Activated naive CD8-positive, alpha-beta T cell (primary cell): Measurements from ENCODE around the gene CDH23.

ENCODE experiments used
- H3K27ac Mint-ChIP-seq: one replicate; pipeline ENCODE4 v1.8.0; 2021; ENCODE audit warnings: mixed read lengths
- H3K27me3 Mint-ChIP-seq: one replicate; pipeline ENCODE4 v1.8.0; 2021; ENCODE audit warnings: mixed read lengths
- H3K36me3 Mint-ChIP-seq: one replicate; pipeline ENCODE4 v1.8.0; 2021; ENCODE audit warnings: mixed read lengths
- H3K4me1 Mint-ChIP-seq: one replicate; pipeline ENCODE4 v1.8.0; 2021; ENCODE audit warnings: low read depth, mixed read lengths
- H3K4me3 Mint-ChIP-seq: one replicate; pipeline ENCODE4 v1.8.0; 2021; ENCODE audit warnings: mild to moderate bottlenecking, mixed read lengths
- H3K9me3 Mint-ChIP-seq: one replicate; pipeline ENCODE4 v1.8.0; 2021; ENCODE audit warnings: low read depth, mixed read lengths

Gene CDH23

GRCh38 chr10:71812913-71813590, 416.3 kb downstream of the CDH23 start:
- no peaks in the 10 kb centered on the region for H3K36me3 Mint-ChIP-seq
- H3K27ac Mint-ChIP-seq = no peak overlapping the region
- peaks cover 2% of the 10 kb centered on the region for H3K4me1 Mint-ChIP-seq
- no peaks in the 10 kb centered on the region for H3K27me3 Mint-ChIP-seq
- no peaks in the 10 kb centered on the region for H3K9me3 Mint-ChIP-seq
- no peak overlapping the region for H3K4me3 Mint-ChIP-seq

- Mint-ChIP-seq H3K27ac (no peak overlapping the region), H3K36me3 (no peaks in the 10 kb centered on the region), H3K27me3 (no peaks in the 10 kb centered on the region), H3K9me3 (no peaks in the 10 kb centered on the region), H3K4me1 (peaks cover 2% of the 10 kb centered on the region), H3K4me3 (no peak overlapping the region)
Measured at GRCh38 chr10:71814922-71815411, 418.2 kb downstream of the CDH23 start.

DNA sequence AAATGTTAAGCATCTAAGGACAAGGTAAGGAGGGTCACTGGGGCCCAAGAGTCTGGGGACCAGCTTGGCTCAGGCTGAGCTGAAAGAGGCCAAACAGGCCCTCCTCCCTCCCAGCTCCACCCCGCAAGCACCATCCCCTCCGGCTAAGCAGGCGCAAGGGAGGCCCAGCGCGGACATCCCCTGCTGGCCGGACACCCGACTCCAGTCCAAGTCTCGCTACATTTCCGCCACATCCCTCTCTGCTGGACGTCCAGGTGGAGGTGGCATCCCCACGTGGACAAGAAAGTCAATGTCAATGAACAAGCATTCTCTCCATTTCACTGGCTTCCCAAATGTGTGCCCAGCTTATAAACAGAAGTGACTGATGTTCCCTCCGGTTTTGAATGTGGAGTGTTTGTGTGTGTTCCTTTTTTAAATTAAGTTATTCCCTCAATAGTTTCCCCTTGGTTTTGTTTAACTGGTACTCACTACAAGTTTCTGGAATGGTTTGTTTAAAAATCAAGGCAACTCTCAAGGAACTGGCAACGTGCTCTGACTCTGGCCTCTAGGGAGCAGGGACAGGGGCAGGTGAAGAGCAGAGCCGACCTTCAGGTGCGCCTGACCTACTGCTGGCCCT, 418.9 kb downstream of the CDH23 start:
- peaks cover 2% of the 10 kb centered on the region for H3K4me1 Mint-ChIP-seq
- no peaks in the 10 kb centered on the region for H3K9me3 Mint-ChIP-seq
- H3K27ac Mint-ChIP-seq = no peak overlapping the region
- no peaks in the 10 kb centered on the region for H3K36me3 Mint-ChIP-seq
- H3K4me3 Mint-ChIP-seq = no peak overlapping the region
- no peaks in the 10 kb centered on the region for H3K27me3 Mint-ChIP-seq

DNA sequence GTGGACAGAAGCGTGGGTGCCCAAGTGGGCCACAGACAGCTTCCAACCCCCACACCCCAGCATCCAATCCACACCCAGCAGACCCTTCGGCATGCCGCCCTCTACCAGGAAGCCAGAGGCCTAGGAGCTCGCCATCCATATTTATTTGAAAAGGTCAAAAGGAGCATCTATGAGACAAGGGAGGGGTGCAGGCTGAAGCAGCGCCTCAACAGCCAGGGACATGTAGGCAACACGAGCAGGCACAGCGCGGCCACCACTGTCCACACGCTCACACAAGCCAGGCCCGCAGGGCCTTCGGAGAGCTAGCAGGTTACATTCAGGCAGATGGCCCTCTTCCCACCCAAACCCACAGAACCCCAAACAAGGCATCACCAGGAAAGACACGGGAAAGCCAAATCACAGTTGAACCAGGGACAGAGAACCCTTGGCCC, 419.7 kb downstream of the CDH23 start:
- Mint-ChIP-seq H3K27me3 (no peaks in the 10 kb centered on the region), H3K27ac (peak overlapping the region; percentile 11), H3K9me3 (no peaks in the 10 kb centered on the region), H3K4me1 (peaks cover 2% of the 10 kb centered on the region), H3K4me3 (no peak overlapping the region), H3K36me3 (no peaks in the 10 kb centered on the region)

DNA sequence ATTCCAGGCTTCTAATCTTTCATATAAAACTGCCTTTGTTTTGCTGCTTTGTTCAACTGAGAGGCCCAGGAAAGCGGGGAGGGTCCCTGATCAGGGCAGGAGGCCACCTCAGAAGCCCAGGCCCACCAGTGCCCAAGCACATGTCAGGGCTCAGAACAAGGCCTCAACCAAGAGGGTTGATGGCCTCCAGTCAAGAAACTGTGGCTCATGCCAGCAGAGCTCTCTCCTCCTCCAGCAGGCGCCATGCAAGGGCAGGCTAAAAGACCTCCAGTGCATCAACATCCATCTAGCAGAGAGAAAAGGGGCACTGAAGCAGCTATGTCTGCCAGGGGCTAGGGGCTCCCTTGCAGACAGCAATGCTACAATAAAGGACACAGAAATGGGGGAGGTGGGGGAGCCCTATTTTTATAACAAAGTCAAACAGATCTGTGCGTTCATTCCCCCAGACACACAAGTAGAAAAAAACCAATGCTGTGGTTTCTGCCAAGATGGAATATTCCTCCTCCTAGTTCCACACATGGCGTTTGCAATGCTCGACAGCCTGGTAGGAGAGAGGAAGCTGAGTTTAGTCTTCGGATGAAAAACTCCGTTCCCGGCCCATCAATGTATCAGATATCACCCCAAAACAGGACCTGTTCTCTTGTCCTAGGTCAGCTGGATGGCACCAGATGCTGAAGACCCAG, 420.4 kb downstream of the CDH23 start:
- H3K9me3 Mint-ChIP-seq = no peaks in the 10 kb centered on the region
- peaks cover 5% of the 10 kb centered on the region for H3K4me1 Mint-ChIP-seq
- H3K27ac Mint-ChIP-seq = no peak overlapping the region
- no peak overlapping the region for H3K4me3 Mint-ChIP-seq
- no peaks in the 10 kb centered on the region for H3K27me3 Mint-ChIP-seq
- H3K36me3 Mint-ChIP-seq = no peaks in the 10 kb centered on the region

DNA sequence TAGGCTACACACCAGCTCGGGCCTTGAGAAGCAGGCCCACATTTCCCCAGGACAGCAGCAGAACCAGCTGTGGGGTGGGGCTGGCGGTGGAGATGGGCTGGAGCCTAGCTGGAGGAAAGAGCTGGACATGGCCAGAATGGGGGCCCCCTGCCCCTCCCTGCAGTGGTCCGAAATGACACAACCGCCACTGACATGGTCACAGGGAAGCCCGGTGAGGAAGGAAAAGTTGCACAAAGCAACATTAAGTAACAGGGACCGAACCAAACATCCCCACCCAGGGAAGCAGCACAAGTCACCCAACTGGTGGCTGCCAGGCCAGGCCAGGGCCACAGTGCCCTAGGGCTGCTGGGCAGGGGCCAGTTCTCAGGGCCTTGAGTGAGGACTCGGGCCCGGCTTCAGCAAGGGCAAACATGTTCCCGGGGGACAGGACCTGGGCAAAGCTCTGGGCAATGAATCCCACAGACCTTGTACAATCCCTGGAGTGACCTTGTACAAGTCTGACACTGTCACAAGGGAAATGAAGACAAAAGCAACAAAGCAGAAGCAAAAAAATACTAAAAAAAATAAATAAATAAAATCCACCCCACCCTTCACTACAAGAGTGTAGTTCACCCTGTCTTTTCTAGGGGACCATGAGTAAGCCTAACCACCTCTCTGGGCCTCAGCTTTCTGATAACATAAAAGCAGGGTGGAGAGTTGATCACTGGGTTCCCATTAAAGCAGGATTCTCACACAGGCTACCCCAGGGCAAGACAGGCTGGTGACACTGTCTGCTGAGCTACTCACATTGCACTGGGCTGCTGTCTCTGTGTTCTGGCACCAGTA, 421.3 kb downstream of the CDH23 start:
- Mint-ChIP-seq H3K9me3 (no peaks in the 10 kb centered on the region), H3K36me3 (no peaks in the 10 kb centered on the region), H3K27ac (no peak overlapping the region), H3K27me3 (no peaks in the 10 kb centered on the region), H3K4me3 (no peak overlapping the region), H3K4me1 (peaks cover 10% of the 10 kb centered on the region)

GRCh38 chr10:71818674-71819260, 422.0 kb downstream of the CDH23 start:
- Mint-ChIP-seq H3K36me3 (no peaks in the 10 kb centered on the region), H3K4me1 (peaks cover 10% of the 10 kb centered on the region), H3K27ac (no peak overlapping the region), H3K27me3 (no peaks in the 10 kb centered on the region), H3K4me3 (no peak overlapping the region), H3K9me3 (no peaks in the 10 kb centered on the region)

DNA sequence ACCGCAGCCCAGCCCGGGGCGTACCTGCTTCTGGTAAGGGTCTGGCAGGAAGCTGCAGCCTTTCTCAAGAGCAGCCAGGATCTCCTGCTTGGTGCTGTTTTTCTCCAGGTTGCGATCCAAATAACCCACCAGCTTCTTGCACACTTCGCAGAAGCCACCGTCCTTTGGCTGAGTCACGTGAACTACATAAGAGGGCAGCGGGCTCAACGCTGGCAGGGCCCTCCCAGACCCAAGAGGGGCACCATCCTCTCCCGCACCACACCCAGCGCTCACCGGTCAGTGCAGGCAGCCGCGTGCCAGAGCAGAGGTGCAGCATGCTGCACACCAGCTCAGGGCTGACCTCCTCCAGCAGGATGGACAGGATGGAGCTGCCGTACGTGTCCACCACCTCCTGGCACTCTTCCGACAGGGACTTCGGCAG, 422.7 kb downstream of the CDH23 start:
- no peak overlapping the region for H3K27ac Mint-ChIP-seq
- no peaks in the 10 kb centered on the region for H3K36me3 Mint-ChIP-seq
- peaks cover 10% of the 10 kb centered on the region for H3K4me1 Mint-ChIP-seq
- no peak overlapping the region for H3K4me3 Mint-ChIP-seq
- H3K27me3 Mint-ChIP-seq = no peaks in the 10 kb centered on the region
- no peaks in the 10 kb centered on the region for H3K9me3 Mint-ChIP-seq

GRCh38 chr10:71819985-71820384, 423.3 kb downstream of the CDH23 start:
- H3K27ac Mint-ChIP-seq = no peak overlapping the region

GRCh38 chr10:71820966-71821365, 424.2 kb downstream of the CDH23 start:
- no peaks in the 10 kb centered on the region for H3K27me3 Mint-ChIP-seq
- H3K27ac Mint-ChIP-seq = no peak overlapping the region
- no peaks in the 10 kb centered on the region for H3K9me3 Mint-ChIP-seq
- H3K36me3 Mint-ChIP-seq = no peaks in the 10 kb centered on the region
- peaks cover 10% of the 10 kb centered on the region for H3K4me1 Mint-ChIP-seq
- no peak overlapping the region for H3K4me3 Mint-ChIP-seq

More at GRCh38 chr10:71819985-71820384, 423.3 kb downstream of the CDH23 start:
- Mint-ChIP-seq H3K36me3 (no peaks in the 10 kb centered on the region), H3K27me3 (no peaks in the 10 kb centered on the region), H3K4me3 (no peak overlapping the region), H3K9me3 (no peaks in the 10 kb centered on the region), H3K4me1 (peaks cover 10% of the 10 kb centered on the region)

- H3K4me1 Mint-ChIP-seq = peaks cover 10% of the 10 kb centered on the region
- no peaks in the 10 kb centered on the region for H3K36me3 Mint-ChIP-seq
- H3K27ac Mint-ChIP-seq = peak overlapping the region; percentile 34
- no peaks in the 10 kb centered on the region for H3K27me3 Mint-ChIP-seq
- no peak overlapping the region for H3K4me3 Mint-ChIP-seq
- H3K9me3 Mint-ChIP-seq = no peaks in the 10 kb centered on the region
Measured at GRCh38 chr10:71821909-71822763, 425.4 kb downstream of the CDH23 start.

DNA sequence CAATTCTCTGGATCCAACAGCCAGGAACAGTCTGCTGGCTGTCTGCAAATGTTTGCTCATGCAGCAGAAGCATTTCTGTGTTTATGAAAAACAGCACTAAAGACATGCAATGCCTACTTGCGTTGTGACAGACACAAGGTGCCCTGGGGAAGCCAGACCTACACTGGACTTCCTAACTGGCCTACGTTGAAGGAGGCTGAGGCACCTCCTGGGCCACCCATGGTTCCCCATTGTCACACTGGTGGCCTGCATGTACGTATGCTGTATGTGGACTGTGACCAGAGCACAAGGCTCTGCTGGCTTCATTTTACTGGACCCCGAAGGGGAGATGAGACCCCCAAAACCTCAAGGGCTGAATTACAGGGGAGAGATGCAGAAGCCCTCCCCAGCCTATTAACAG, 426.6 kb downstream of the CDH23 start:
- Mint-ChIP-seq H3K36me3 (no peaks in the 10 kb centered on the region), H3K4me1 (peaks cover 10% of the 10 kb centered on the region), H3K27ac (no peak overlapping the region), H3K4me3 (no peak overlapping the region), H3K27me3 (no peaks in the 10 kb centered on the region), H3K9me3 (no peaks in the 10 kb centered on the region)

- Mint-ChIP-seq H3K27me3 (no peaks in the 10 kb centered on the region), H3K27ac (no peak overlapping the region), H3K9me3 (no peaks in the 10 kb centered on the region), H3K4me1 (peaks cover 10% of the 10 kb centered on the region), H3K4me3 (no peak overlapping the region), H3K36me3 (no peaks in the 10 kb centered on the region)
Measured at GRCh38 chr10:71824333-71824732, 427.6 kb downstream of the CDH23 start.

GRCh38 chr10:71825217-71825616, 428.5 kb downstream of the CDH23 start:
- Mint-ChIP-seq H3K36me3 (peaks cover 2% of the 10 kb centered on the region), H3K9me3 (no peaks in the 10 kb centered on the region), H3K4me1 (peaks cover 10% of the 10 kb centered on the region), H3K27ac (no peak overlapping the region), H3K4me3 (no peak overlapping the region), H3K27me3 (no peaks in the 10 kb centered on the region)
